Measurements from ENCODE around the gene DNAH14. TPM values are rescaled to one million over a fixed set of nuclear protein-coding genes. Genes with fewer than 3 reads are reported as not detected.

DNAH14 gene
- total RNA-seq, 2 donors from 2014 or later = 16.9 to 33.3 TPM

DNA sequence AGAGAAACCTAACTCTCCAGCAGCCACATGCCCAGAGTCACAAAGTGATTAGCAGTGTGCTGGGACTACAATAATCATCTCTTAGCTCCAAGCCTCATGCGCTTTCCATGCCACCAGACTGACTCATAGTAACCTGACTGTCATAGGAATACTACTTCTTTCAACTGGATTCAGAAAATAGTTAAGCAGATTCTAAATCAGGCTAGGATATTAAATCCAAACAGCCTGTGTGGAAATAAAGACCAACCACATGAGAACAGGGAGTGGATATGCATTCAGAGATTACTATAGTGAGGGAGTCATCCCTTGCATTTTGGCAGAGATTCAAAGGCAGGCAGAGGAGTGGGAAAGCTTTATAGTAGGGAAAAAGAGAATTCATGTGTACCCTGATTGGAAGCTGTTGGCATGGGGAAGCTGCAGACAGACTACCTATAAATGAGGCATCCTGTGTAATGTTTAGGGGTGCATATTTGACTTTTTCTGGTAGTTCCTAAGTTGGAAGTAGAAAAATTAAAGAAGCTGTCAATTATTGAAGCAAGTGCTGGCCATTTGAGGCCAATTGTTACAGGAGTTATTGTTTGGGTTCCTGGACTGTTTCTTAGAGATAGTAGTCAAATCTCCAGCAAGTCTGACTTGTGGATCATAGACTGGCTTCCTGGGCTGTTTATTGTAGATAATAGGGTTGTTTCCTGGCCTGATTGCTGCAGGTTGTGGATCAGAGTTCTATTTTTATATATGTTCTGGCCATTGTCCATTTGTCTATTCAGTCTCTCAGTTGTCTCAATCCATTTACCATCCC lies 31.7 kb upstream of the DNAH14 start:
- Histone ChIP-seq H3K9me3 (no peaks in the 10 kb centered on the region), H3K27me3 (no peaks in the 10 kb centered on the region), H3K27ac (no peak overlapping the region), H3K36me3 (replicated peaks in 1 of 2; ENCODE audit: insufficient read depth in 1 of 2, low read depth in 2 of 2) (no peaks in the 10 kb centered on the region), H3K4me3 (no peak overlapping the region), H3K4me1 (no peaks in the 10 kb centered on the region)
- no peak for TF ChIP-seq CTCF (IDR thresholded peaks at IDR 0.05)
- TF ChIP-seq POLR2A (IDR thresholded peaks at IDR 0.05) = no peak
- ATAC-seq (no peak), DNase-seq (no peak)
- intact Hi-C loops (cut with DNase I) = no loop called here
- 39 to 48% methylated on average over 1 of the region's 1 CpG for WGBS, 2 donors

DNA sequence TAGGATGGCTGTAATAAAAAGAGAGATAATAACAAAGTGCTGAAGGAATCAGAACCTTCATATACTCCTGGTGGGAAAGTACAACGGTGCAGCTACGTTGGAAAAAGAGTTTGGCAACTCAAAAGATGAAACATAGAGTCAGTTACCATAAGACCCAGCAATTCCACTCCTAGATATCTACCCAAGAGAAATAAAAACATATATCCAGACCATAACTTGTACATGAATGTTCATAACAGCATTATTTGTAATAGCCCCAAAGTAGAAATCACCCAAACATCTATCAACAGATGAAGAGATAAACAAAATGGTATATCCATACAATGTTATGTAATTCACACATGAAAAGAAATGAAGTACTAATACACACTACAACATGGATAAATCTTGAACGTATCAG lies 30.5 kb upstream of the DNAH14 start:
- WGBS, 2 donors = 85% methylated on average over 3 of the region's 3 CpGs
- Histone ChIP-seq H3K4me1 (no peaks in the 10 kb centered on the region), H3K27ac (no peak overlapping the region), H3K9me3 (no peaks in the 10 kb centered on the region), H3K36me3 (replicated peaks in 1 of 2; ENCODE audit: insufficient read depth in 1 of 2, low read depth in 2 of 2) (no peaks in the 10 kb centered on the region), H3K4me3 (no peak overlapping the region), H3K27me3 (no peaks in the 10 kb centered on the region)
- DNase-seq (no peak), ATAC-seq (no peak)
- TF ChIP-seq CTCF (IDR thresholded peaks at IDR 0.05) = no peak
- TF ChIP-seq POLR2A (IDR thresholded peaks at IDR 0.05) = no peak
- intact Hi-C loops (cut with DNase I) = no loop called here

DNA sequence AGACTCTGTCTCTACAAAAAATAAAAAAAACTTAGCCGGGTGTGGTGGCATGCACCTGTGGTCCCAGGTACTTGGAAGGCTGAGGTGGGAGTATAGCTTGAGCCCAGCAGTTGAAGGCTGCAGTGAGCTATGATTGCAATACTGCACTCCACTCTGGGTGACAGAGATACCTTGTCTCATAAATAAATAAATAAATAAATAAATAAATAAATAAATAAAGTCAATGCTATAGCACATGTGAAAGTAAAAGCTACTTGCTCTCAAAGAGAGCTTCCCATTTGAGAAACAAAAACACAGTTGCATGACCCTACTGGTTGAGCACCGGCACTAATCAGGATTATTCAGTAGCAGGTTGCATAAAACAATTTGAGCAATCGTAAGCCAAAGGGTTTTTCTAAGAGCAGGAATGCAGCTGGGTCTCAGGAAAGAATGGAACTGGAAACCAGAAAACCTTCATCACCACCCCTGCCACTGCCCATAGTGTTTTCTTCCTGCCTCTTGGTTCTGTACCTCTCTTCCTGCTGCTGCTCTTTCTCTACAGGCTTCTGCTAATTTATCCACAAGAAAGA lies 29.3 kb upstream of the DNAH14 start:
- intact Hi-C loops (cut with DNase I) = no loop called here
- ATAC-seq (no peak), DNase-seq (no peak)
- Histone ChIP-seq H3K27me3 (no peaks in the 10 kb centered on the region), H3K9me3 (no peaks in the 10 kb centered on the region), H3K36me3 (replicated peaks in 1 of 2; ENCODE audit: insufficient read depth in 1 of 2, low read depth in 2 of 2) (no peaks in the 10 kb centered on the region), H3K4me1 (no peaks in the 10 kb centered on the region), H3K27ac (no peak overlapping the region), H3K4me3 (no peak overlapping the region)
- TF ChIP-seq POLR2A (IDR thresholded peaks at IDR 0.05) = no peak
- TF ChIP-seq CTCF (IDR thresholded peaks at IDR 0.05) = no peak
- 81 to 87% methylated on average over 3 of the region's 3 CpGs for WGBS, 2 donors

DNA sequence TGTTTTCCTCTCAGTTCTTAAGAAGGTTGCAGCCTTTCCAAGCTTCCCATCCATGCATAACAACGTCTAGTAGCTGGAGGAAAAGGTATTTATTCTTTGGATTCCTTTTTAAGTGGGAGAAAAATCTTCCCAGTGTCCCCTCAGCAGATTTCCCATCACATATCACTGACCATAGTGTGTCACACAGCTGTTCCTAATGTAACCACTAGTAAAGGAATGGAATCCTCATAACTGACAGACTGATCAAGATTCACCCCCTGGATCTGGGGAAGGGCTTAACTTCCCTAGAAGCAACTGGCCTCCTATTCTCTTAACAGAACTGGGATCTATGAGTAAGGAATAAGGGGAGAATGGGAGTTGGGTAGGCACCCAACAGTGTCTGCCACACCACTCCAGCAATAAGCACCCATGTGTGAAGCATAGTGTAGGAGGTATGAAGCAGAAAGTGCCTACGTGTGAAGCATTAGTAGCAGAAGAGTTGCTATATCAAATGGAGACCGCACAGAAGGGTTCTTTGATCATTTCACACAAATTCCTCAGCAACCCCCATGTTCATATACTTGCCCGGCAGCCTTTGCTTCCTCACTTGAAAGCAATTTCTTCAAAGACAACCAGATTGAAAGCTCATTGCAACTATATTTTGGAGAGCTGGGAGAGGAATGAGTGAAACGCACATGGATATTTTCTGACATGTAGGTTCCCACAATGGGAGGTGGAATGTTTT lies 28.2 kb upstream of the DNAH14 start:
- Histone ChIP-seq H3K36me3 (replicated peaks in 1 of 2; ENCODE audit: insufficient read depth in 1 of 2, low read depth in 2 of 2) (no peaks in the 10 kb centered on the region), H3K27ac (no peak overlapping the region), H3K27me3 (no peaks in the 10 kb centered on the region), H3K9me3 (no peaks in the 10 kb centered on the region), H3K4me1 (no peaks in the 10 kb centered on the region), H3K4me3 (no peak overlapping the region)
- ATAC-seq (no peak), DNase-seq (no peak)
- TF ChIP-seq POLR2A (IDR thresholded peaks at IDR 0.05) (no peak), CTCF (IDR thresholded peaks at IDR 0.05) (no peak)
- WGBS, 2 donors = 71 to 82% methylated on average over 5 of the region's 5 CpGs
- intact Hi-C loops (cut with DNase I) = no loop called here

Measured in body of pancreas (tissue), 4 donors.